CD4-positive, alpha-beta T cell treated with Interleukin-1 beta for 1 hour (primary cell): ENCODE measurements around the gene HHATL.
A peak's percentile ranks its signal among the peaks of the same experiment; 100 is the strongest.

Experiments
- DNase-seq, 2 donors: peaks; one replicate each; pipeline ENCODE4 v3.0.0-alpha.2; 2020 to 2022

Gene HHATL

DNA sequence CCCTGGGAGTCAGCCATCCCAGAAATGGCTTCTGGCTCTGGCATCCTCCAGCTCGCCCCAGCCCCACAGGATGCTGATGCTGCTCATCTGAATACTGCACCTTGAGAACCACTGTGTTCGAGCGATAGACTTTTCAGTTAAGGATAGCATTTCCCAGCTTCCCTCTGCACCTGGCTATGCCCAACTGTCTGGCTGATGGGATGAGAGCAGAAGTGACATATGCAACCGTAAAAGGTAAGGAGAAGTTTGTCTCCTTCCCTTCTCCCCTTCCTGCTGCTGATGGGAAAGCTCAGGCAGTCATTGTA, 9.7 kb upstream of the HHATL start:
- no peak for DNase-seq

DNA sequence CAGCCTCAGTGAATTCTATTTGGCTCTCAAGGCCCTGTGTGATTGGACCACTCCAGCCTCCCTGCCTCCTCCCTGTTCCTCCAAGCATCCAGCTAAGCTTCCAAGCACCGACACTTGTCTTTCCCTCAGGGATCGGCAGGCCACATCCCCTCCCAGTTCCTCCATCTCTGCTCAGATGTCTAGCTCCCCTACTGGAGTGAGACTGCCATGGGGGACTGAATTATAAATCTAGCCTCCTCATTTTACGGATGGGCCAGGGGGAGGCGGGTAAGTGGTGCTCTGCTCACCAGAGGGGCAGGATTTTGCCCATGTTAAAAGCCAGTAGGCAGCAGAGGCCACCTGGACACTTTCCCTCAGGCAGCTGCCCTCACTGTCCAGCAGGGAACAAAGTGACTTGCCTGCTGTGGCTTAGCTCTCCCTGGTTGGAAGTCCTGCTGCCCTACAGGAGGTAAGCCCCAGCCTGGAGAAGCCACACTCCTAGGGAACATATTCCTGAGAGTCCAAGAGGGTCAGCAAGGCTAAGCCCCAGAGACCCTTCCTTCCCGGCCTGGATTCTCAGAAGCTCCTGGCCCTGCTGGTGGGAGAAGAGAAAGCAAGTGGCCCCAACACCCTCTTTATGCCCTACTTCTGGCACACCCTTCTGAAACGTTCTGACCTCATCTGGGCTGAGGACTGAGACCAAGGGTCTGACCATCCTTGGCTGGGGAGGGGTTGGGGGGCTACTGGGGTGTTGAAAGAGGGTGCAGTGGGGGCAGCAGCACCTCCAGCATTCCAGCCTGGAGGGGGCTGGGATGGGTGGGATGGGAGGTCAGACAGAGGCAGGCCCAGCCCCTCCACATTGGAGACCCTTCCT, 9.1 kb upstream of the HHATL start:
- no peak for DNase-seq

DNA sequence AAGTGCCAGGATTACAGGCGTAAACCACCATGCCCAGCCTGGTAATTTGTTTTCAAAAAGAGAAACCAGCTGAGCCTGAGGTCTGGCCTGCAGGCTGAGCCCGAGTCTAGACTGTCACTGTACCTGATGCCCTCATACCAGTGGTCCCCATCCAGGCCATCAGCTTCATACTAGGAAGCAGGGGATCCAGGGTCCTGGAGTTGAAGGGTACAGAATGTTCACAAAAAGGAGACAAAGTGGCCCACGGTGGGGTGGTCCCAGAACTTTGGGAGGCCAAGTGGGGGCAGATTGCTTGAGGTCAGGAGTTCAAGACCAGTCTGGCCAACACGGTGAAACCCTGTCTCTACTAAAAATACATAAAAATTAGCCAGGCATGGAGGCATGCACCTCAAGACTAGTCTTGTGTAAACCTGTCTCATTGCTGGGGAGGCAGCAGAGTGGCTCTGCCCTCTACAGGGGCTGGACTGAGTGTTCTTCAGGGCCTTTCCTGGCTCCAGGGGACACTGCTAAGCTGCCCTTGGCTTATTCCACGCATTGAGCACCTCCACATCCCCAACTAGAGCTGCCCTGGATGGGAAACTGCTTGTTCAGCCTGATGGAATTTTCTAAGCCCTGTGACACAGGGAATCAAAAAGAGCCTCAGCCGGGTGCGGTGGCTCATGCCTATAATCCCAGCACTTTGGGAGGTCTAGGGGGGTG, 7.9 kb upstream of the HHATL start:
- no peak for DNase-seq

- DNase-seq, result no peak
Observed at GRCh38 chr3:42709621-42710020, 7.0 kb upstream of the HHATL start.

DNA sequence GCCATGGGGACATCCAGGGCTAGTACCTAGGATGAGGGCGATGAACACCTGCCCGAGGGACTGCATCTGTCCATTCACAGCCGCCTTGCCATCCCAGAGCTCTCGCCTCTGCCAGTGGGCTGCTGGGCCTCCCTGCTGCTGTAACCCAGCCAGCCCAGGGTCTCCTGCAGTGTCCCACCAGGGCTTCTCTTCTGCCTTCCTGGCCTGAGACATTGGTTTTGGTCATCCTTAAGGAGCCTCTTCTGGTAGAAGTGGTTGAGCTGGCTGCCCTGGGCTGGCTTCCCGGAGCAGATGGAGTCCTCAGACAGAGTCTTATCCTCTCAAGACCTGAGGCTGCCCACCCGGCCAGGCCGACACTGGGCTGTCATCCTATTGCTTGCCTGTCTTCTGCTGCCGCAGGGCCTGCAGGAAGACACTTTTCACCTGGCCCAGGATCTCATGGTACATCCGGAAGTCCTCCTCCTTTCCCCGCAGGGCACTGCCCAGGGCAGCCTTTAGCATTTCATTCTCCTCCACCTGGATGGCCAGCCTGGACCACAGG, 6.1 kb upstream of the HHATL start:
- no peak for DNase-seq

DNA sequence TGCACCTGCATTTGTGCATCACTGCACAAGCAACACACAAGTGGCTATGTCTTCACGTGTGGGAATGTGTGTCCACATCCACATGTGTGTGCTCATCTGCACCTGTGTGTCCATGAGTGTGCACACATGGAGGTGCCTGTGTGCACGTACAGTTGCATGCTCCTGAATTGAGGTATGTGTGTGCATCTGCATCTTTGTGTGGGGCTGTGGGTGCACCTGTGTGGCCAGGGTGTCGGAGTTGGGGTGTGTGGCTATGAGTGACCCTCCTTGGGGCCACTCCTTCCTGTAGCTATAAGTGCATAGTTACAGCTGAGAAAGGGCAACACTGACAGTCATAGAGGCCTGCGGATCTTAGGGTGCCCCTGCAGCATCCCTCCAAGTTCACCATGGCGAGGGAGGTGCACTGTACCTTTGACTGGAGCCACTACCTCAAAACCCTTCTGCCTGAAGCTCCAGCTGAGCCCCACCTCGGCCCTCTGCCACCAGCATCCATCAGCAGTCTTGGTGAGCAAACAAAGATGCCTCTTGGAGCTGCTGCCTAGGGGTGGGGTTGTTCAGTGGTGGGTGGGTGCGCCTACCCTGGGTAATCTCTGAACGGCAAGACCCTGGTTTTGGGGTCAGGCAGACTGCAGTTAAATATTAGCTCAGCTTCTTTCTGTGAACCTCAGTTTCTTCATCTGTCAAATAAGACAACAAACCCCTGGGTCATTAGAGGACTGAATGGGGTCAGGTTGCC, 5.2 kb upstream of the HHATL start:
- DNase-seq, result no peak

- DNase-seq, result no peak
Observed at GRCh38 chr3:42706721-42707619, 4.4 kb upstream of the HHATL start.

GRCh38 chr3:42705962-42706585, 3.5 kb upstream of the HHATL start:
- DNase-seq, result no peak

- DNase-seq, result no peak
Observed at GRCh38 chr3:42705058-42705767, 2.6 kb upstream of the HHATL start.

- DNase-seq, result no peak
Observed at GRCh38 chr3:42704136-42704841, 1.7 kb upstream of the HHATL start.

- no peak for DNase-seq
Observed at GRCh38 chr3:42703695-42704025, 1.1 kb upstream of the HHATL start.

GRCh38 chr3:42702982-42703694, 540 bp upstream of the HHATL start:
- DNase-seq, result no peak

DNA sequence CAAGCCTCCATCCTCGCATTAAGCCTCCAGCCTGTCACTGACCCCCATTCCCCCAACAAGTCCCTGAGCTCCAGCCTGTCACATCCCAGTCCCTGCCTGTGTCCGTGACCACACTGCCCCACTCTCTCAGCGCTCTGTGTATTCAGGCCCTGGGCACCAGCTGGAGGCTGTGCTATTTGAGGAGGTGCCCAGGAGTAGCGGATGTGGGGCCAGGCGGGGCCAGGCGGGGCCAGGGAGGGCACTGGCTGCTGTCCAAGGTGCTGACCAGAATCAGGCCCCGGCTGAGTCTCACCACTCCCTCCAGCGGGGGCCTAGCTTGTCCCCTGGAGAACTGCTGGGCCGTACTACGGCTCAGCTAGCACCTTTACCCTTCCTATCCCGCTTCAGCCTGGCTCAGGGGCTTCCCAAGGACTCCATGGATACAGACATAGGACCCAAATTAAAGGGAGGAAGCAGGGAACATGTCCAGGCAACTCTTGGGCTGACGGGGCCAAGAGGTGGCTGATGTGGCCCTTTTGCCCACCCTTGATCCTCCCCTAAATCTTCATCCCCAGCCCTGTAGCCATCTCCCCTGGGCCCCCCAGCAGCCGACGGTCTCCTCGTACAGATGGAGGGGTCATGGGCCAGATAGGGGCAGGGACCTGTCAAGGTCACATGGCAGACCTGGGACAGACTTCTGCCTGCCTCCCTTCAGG, 1.1 kb downstream of the HHATL start:
- peak; percentile 40 to 54 for DNase-seq

GRCh38 chr3:42700366-42701288, 2.0 kb downstream of the HHATL start:
- no peak for DNase-seq

DNA sequence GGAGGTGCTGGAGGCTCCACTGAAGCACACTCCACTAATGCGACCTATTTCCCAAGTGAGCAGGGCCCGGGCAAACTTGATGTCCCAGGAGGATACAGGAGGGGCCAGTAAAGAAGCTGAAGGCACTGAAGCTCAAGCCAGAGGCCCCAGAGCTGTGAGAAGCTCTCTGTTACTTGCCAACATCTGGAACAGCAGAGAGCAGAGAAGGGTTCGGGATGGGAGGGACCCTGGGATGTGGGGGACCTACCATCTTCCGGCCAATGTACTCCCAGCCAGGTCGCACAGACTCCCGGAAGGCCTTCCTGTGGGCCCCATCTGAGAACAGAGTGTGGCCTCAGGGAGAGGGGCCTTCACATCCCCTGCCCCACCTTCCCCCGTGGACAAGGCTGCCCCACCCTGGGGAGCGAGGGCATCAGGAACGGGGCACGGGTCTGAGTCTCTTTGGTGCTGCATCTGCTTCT, 3.1 kb downstream of the HHATL start:
- no peak for DNase-seq

- DNase-seq, result peak in 1 of 2 donors; percentile 10
Observed at GRCh38 chr3:42698911-42699230, 3.7 kb downstream of the HHATL start.

- no peak for DNase-seq
Observed at GRCh38 chr3:42698216-42698910, 4.2 kb downstream of the HHATL start.
